HL-60/S4 treated with retinoic acid at 250 ng/mL for 4 days and 3 days (cell line): ENCODE data around the gene ATP5MG.
"Not testable (repeated sequence)": the region's sequence is repeated elsewhere in the genome, so short reads cannot be mapped to it uniquely, and the experiment has no call there.

Experiments used
- in situ Hi-C: fragments of 300-500 bp; cut with MboI; formaldehyde crosslinking; loops from 2 replicates; pipeline ENCODE4 v1.7.0; 2022; ENCODE audit warnings: low sequenced_read_pairs

ATP5MG gene

GRCh38 chr11:118406599-118407166 is 5.3 kb downstream of the ATP5MG start:
- in situ Hi-C loops: no loop called here

- in situ Hi-C loops: no loop called here
Measured at GRCh38 chr11:118410055-118410745, 8.8 kb downstream of the ATP5MG start.

GRCh38 chr11:118411530-118411929 is 10.1 kb downstream of the ATP5MG start:
- in situ Hi-C loops: no loop called here

GRCh38 chr11:118412921-118413320 is 11.5 kb downstream of the ATP5MG start:
- in situ Hi-C loops: no loop called here

DNA sequence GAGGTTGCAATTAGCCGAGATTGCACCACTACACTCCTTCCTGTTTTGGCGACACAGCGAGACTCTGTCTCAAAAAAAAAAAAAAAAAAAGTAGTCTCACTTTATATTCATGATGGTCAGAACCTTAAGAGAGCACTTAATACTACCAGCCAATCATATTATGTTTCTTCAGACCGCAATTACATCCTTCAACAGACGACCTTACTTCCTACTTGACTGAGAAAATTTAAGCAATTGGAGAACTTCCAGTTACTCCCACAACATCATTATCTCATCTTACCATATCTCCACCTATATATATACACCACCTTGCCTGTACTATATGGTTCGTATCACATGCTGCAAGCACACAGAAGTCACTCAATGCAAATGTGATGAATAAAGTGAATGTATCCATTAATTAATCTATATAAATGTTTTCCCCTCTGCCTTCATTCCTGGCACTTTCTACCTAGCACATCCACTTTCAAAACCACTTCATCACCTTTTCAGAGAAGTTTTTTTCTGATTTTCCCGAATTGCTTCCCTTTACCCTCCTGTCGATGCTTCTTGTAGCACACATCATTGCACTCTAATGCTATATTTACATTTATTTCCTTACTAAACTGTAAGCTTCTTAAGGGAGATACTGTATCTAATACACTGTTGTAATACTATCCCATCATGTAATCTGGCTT is 13.8 kb downstream of the ATP5MG start:
- in situ Hi-C loops: no loop called here

GRCh38 chr11:118415739-118416068 is 14.3 kb downstream of the ATP5MG start:
- in situ Hi-C loops: no loop called here

DNA sequence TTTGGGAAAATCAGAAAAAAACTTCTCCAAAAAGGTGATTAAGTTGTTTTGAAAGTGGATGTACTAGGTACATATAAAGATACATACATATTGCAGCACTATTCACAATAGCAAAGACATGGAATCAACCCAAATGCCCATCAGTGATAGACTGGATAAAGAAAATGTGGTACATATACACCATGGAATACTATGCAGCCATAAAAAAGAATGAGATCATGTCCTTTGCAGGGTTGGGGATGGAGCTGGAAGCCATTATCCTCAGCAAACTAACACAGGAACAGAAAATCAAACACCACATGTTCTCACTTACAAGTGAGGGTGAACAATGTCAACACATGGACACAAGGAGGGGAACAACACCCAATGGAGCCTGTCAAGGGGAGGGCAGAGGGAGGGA is 15.5 kb downstream of the ATP5MG start:
- in situ Hi-C loops: not testable (repeated sequence)

DNA sequence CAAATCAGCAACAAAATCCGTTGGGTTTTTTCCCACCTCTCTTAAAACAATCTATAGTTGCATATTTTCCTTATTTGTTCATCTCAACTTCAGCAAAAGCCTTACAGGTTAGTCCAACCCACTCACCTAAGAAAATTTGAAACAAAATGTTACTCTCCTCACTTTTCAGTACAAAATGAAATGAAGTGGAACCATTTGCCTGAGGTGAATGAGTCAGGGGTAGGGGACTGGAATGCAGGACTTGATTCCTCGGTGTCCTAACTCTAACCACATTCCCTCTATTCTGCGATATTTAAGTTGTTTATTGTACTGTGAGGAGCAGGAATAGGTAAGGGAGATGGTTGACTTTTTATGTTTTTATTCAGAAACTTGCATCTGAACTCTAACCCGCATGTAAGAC is 16.4 kb downstream of the ATP5MG start:
- in situ Hi-C loops: no loop called here

DNA sequence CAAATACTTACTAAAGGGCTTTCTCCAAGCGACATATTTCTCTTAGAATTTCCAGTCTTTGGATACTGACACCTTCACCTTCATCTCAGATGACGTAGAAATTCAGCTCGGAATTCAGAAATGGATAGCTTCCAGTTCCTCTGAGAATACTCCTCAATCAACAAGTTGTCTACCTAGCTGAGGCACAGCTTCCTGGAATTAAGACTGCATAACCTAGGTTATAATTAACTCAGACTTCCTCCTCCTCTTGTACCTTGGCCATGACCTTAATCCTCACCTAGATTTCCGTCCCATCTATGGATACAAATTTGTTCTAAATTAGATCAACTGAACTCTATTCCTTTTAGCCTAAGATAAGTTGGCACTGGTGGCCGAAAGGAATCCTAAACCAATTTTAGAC is 17.4 kb downstream of the ATP5MG start:
- in situ Hi-C loops: no loop called here

DNA sequence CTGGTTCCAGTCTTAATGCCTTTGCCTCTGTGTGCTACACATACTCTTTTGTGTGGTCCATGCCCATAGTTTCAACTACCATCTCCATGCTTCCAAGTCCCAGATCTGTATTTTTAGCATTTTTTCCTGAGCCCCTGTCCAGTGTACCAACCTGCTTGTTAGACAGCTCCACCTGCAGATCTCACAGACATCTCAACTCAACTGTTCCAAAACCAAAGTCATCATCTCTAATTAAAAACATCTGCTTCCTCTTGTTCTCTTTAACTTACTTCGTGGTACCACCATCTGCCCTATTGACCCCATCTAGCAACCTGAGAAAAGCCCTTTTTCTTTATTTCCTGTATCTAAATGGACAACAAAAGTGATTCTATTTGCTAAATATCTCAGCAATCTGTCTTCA is 26.3 kb downstream of the ATP5MG start:
- in situ Hi-C loops: no loop called here

DNA sequence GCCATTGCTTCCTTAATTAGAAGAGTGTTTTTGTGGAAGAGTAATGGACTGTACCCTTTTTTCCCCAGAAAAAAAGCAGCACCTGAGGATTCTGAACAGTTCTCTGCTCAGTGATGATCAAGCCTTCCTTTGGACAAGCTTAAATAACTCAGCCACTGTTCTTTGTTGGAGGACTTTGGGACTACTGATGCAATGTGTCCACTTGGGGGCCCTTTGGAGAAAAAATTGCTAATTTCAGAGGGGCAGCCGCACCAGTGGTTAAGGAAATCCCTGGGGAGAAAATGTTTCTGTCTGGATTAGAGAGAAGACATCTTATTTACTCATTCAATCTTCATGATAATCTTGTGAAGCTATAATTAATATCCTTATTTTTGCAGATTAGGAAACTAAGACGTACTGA is 29.6 kb downstream of the ATP5MG start:
- in situ Hi-C loops: no loop called here

- in situ Hi-C loops: no loop called here
Measured at GRCh38 chr11:118434123-118434552, 32.7 kb downstream of the ATP5MG start.

GRCh38 chr11:118434553-118435289 is 33.3 kb downstream of the ATP5MG start:
- in situ Hi-C loops: no loop called here

GRCh38 chr11:118435290-118435892 is 34.0 kb downstream of the ATP5MG start:
- in situ Hi-C loops: no loop called here

DNA sequence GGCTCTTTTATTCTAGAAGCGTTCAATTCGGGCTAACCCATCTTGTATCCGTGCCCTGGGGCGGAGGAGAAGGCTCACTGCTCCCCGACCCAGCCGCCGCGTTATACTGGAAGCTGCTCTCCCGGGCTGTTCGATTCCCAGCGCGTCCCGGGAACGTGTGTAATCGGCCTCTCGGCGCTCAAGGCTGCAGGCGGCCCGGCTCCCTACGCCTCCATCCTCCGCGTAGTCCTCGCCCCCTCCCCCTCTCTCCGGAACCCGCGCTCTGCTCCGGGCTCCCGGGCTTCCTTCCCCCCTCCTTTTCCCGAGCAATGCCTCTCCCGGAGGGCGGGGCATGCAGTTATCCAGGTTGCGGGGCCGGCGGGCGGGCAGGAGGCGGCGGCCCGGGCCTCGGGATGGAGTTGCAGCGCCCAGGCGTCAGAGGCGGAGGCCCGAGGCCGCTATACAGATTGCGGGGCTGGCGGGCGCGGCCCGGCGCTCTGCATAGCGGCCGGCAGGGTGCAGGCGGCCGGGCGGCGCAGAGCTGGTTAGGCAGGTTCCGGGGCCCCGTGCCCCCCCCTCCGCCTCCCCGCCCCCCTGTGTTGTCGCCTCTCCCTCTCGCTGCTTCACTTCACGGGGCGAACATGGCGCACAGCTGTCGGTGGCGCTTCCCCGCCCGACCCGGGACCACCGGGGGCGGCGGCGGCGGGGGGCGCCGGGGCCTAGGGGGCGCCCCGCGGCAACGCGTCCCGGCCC is 34.7 kb downstream of the ATP5MG start, which contains the start of gene KMT2A:
Gene KMT2A (plus strand): TSS at position 600 of the 732 bp plus-strand sequence. CDS start 21 bp downstream, at position 621.
- in situ Hi-C loops: no loop called here

GRCh38 chr11:118436639-118437207 is 35.3 kb downstream of the ATP5MG start:
- in situ Hi-C loops: no loop called here

DNA sequence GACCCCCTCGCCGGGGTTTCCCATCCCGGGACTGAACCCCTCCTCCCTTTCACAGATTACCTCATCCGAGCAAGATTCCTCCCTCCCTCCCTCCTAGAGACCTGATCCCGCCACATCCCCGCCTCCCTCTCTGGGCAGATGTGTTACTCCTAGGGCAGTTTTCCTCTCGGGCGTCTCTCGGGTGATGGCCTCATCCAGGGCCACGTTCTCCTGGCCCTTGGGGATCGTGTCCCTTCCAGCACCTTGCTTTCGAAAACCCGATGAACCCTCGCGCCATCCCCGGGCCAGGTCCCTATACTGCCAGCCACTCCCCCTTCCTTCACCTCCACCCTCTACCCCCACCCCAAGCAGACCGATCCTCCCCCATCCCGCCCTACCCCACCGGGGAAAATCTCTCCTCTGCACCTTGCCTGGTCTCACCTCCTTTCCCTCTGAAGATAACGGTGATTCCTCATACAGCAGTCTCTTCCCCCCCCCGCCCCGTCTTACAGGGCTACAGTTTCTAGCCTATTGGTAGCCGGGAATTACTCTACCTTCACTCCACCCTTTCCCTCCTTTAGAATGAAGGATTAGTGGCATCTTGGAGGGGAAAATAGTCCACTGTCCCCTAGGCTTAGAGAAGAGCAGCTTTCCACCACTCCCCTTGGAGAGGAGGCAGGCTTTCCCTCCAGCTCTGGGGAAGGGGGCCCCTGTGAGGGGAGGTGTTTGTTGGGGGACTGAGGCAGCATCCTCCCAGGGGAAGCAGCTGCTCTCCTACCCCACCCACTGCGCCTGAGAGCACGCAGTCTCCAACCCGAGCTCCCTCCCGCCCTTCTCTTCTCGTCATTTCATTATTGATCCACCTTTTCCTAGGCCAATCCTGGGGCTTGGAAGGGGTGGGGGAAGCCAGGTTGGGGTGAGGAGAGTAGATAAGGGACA is 36.1 kb downstream of the ATP5MG start:
- in situ Hi-C loops: no loop called here

DNA sequence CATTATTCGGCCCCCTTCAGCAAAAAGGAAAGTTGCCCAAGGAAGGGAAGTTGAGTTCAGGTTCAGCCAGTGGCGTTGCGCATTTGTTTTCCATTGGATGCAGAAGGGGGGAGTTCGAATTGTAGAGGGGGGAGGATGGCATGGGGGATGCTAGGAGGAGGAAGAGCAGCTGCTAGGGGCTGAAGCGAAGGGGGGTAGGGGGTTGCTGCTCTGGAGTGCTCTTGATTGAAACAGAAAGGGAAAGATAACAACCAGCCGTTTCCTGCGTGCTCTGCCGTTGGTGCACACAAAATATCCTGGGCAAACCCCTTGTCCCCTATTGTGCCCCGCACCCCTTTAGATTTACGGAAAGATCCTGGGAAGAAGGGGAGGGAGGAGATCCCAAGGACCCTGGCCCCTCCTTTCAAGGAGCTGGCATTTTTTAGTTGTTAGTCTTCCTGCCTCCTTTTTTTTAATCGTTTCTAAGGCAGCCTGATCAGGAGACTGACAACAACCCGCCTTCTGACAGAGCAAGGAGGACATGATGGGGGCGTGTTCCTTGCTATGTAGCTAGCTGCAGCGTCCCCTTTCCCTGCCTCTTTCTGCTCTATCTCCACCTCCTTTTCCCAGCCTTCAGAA is 37.0 kb downstream of the ATP5MG start:
- in situ Hi-C loops: no loop called here

DNA sequence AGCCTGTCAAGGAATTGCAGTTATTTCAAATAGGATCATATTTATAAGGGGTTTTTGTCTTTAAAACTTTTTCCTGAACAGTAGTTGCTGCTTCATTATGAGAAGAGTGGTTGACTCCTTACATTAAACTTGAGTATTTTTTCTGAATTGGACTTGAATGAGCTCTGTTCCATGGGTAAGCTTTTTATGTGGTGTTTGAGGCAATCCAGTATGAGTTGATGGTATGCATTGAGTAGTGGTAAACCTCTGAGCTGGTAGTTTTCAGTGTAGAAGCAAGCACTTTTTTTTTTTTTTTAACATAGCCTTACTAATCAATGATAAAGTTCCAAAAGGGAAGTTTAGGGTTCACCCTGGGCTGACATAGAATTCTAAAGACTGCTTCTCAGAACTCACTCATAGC is 38.2 kb downstream of the ATP5MG start:
- in situ Hi-C loops: no loop called here
